CD4-positive, alpha-beta T cell treated with Interleukin-6 for 4 hours (primary cell): ENCODE results near the gene LAMB1.
"Not testable (repeated sequence)": the region's sequence is repeated elsewhere in the genome, so short reads cannot be mapped to it uniquely, and the experiment has no call there.

Source experiments
- DNase-seq: peaks from one replicate; pipeline ENCODE4 v3.0.0-alpha.2; 2020; ENCODE audit warnings: mixed read lengths

Gene LAMB1

GRCh38 chr7:108002726-108003598, at the start of gene LAMB1:
LAMB1 (minus strand) TSS chr7:108003161; CDS start chr7:108002885, 276 bp downstream.
- no peak for DNase-seq

- DNase-seq = no peak
Observed at GRCh38 chr7:108051454-108051853, 48.5 kb upstream of the LAMB1 start.

DNA sequence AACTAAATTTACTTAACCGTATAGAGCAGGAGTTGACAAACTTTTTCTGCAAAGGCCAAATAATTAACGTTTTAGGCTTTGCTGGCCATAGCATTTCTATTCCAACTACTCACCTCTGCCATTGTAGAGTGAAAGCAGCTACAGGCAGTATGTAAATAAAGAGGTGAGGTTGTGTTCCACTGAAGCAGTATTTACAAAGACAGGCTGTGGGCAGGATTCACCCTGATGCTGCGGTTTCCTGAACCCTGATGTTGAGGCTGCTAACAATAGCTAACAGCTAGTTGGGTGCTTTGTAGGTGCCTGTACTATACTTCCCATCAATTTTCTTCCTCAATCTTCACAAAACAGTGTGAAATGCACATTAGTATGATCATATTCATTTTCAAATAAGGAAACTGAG, 47.0 kb upstream of the LAMB1 start:
- peak; percentile 9 for DNase-seq

DNA sequence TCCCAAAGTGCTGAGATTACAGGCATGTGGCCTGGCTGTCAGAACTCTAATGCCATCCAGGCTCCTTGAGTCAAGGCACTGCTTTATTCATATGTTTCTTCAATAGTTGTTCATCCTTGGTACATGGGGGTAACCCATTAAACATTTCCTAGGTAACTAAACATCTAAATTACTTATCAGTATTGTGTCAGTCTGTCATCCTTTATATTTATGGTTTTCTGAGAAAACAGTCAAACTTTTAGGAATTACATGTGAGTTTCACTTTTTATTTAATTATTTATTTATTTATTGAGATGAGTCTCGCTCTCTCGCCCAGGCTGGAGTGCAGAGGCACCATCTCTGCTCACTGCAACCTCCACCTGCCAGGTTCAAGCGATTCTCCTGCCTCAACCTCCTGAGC, 45.5 kb upstream of the LAMB1 start:
- DNase-seq = no peak

DNA sequence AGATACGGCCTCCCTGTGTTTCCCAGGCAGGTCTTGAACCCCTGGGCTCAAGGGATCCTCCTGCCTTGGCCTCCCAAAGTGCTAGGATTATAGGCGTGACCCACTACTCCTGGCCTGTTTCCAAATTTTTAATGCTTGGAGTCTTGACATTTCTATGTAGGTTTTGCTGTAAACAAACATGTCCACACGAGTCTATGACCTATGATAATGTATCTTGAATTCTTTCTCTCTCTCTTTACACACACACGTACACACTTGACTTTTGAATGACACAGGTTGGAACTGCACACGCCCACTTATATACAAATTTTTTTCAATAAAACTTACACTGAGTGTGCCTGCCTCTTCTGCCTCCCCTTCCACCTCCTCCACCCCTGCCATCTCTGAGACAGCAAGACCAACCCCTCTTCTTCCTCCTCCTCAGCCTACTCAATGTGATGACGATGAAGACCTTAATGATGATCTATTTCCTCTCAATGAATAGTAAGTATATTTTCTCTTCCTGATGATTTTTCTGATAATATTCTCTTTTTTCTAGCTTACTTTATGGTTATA, 44.1 kb upstream of the LAMB1 start:
- DNase-seq = no peak

GRCh38 chr7:108045669-108046068, 42.7 kb upstream of the LAMB1 start:
- no peak for DNase-seq

DNA sequence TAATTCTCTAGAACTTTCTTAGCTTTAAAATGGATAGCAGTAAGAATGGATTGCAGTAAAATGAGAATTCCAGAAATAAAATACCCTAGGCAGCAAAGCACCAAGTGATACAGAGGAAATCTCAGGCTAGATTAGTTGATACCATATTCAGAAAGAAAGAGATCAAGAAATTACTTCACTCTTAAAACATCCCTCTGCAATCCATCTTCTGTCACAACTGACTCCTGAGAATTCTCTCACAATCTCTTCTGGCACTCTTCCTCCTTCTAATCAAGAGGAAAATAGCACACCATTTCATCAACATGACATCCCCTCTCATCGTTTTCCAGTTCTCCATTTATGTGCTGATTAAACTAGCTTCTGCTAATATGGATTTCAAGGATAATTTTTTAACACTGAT, 42.2 kb upstream of the LAMB1 start:
- no peak for DNase-seq

- no peak for DNase-seq
Observed at GRCh38 chr7:108044345-108044744, 41.4 kb upstream of the LAMB1 start.

DNA sequence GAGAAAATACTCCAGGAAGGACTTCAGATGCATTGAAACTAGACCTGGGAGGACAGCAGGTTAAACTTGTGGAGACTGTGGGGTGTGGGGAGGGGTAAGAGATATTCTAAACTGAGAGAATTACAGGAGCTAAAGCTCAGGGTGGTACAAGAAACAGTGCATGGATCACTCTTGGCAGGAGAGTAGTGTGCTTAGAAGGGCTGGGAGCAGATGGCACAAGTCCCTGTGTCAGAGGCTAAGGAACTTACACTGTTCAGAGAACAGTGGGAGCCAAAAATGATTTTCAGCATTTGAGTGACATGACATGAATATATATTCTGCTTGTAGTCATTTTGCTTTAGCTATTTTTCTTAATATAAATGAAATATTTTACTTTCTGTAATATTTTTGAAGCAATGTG, 36.0 kb upstream of the LAMB1 start:
- DNase-seq = no peak

DNA sequence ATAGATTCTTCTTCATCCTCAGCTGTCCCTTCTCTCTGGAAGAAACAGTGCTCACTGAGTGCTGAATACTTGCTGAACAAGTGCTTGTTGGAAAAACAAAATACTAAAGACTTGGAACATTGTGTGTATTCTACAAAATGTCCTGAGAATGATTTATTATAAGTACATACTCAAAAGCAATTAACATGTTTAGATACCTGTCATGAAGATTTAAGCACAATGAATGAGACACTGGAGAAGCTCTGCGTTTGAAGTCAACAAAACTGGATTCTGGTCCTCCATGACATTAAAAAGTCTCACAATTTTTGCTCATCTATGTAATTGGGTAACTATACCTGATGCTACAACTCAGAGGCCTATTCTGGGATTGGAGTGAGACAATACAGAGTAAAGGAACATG, 34.8 kb upstream of the LAMB1 start:
- no peak for DNase-seq

DNA sequence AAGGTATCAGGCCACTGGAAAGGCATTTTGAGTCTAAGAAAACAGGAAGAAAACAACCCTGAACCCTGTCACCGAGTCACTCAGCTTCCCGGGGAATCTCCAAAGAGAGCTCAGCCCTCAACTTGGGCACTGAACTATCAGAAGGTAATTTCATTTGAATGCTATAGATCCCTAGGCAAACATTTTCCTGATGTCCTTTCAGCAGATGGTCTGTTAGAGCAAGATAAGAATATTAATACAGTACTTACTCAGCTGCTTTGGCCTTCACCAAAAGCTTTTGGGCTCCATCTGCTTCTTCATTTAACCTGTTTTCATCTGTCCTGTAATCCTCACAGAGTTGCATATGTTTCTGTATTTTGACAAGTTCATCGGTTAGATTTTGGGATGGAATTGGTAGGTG, 34.2 kb upstream of the LAMB1 start:
- no peak for DNase-seq

- no peak for DNase-seq
Observed at GRCh38 chr7:108034586-108034985, 31.6 kb upstream of the LAMB1 start.

GRCh38 chr7:108033776-108034497, 31.0 kb upstream of the LAMB1 start:
- no peak for DNase-seq

- DNase-seq = not testable (repeated sequence)
Observed at GRCh38 chr7:108033309-108033708, 30.3 kb upstream of the LAMB1 start.

- no peak for DNase-seq
Observed at GRCh38 chr7:108030516-108030915, 27.6 kb upstream of the LAMB1 start.

GRCh38 chr7:108029034-108029433, 26.1 kb upstream of the LAMB1 start:
- no peak for DNase-seq

- no peak for DNase-seq
Observed at GRCh38 chr7:108028111-108028510, 25.1 kb upstream of the LAMB1 start.

GRCh38 chr7:108027239-108027638, 24.3 kb upstream of the LAMB1 start:
- DNase-seq = no peak

DNA sequence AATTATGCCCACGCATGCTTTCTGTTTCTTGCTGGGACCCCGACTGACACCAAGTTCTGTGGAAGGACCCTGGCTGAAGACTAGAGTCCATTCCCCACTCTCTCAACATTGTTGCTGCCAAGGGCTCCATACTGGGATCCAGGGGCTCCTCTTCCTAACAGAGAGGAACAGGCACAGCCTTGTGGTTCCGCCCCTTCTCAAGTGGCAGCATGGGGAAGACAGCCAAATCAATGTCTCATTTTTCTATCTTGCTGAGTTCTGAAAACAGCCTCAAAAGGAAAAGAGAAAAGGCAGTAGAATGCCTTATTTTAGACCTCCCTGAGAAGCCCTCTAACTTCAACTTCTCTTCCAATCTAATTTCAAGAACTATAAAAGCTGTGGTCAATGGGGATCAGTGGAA, 23.7 kb upstream of the LAMB1 start:
- DNase-seq = no peak

DNA sequence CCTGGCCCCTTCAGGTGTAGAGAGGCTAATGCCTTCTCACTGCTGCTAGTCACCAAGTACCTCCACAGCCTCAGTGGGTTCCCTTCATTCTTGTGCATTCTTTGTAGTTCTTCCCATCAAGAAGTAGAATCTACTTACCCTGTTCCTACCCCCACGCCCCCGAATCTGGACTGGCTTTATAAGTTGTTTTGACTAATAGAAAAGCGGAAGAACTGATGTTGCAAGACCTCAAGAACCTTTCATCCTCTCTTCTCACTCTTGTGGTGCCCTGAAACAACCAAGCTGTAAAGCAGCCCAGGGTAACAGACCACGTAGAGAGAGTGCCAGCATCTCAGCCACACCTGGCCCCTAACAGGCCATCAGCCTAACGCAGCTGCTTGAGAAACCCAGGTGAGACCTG, 23.2 kb upstream of the LAMB1 start:
- no peak for DNase-seq

GRCh38 chr7:108024538-108024937, 21.6 kb upstream of the LAMB1 start:
- no peak for DNase-seq

DNA sequence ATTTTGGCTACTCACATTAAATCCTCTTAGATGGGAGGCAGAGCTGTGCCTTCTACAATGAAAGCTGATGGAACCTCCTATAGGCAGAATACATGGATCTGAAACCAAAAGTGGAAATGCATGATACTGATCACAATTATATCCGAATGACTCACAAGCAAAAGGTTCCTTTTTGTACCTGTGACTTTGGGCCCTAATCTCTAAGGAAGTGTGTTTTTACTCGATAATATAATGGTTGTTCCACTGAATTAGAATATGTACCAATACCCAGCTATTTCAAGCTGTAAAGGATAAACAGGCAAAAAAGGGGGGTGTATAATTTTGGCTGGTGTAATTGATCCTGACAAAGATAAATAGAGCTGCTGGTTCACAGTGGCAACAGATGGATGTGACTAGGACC, 17.6 kb upstream of the LAMB1 start:
- no peak for DNase-seq

GRCh38 chr7:108018668-108019067, 15.7 kb upstream of the LAMB1 start:
- DNase-seq = no peak

- no peak for DNase-seq
Observed at GRCh38 chr7:108017776-108018151, 14.8 kb upstream of the LAMB1 start.
